Activated CD4-positive, alpha-beta T cell treated with anti-CD3 and anti-CD28 coated beads, Interleukin-2, amount 10 ng/mL, durations not matched to agents 7 days and 5 days (primary cell): ENCODE measurements around the gene OPA1. TPM values are rescaled to one million over a fixed set of nuclear protein-coding genes. Genes with fewer than 3 reads are reported as not detected.

Experiments
- CTCF ChIA-PET: fragments of 350-600 bp; sonication (Branson Sonifier 250); formaldehyde crosslinking; loops from one replicate; lab custom pipeline; 2021; ENCODE audit warnings: antibody characterized with exemption; lab: Charles Lee
- POLR2A ChIA-PET: fragments of 350-600 bp; sonication (Branson Sonifier 250); formaldehyde crosslinking; loops from one replicate; lab custom pipeline; 2021; ENCODE audit warnings: antibody characterized with exemption; lab: Charles Lee
- DNase-seq: peaks from one replicate; pipeline ENCODE4 v3.0.0-alpha.2; 2020
- H3K27ac Mint-ChIP-seq: one replicate; pipeline ENCODE4 v1.8.0; 2021; ENCODE audit warnings: mild to moderate bottlenecking, moderate library complexity, mixed read lengths
- H3K27me3 Mint-ChIP-seq: one replicate; pipeline ENCODE4 v1.8.0; 2021; ENCODE audit warnings: mixed read lengths
- H3K36me3 Mint-ChIP-seq: one replicate; pipeline ENCODE4 v1.8.0; 2021; ENCODE audit warnings: low read depth, mixed read lengths
- H3K4me1 Mint-ChIP-seq: one replicate; pipeline ENCODE4 v1.8.0; 2021; ENCODE audit warnings: mixed read lengths
- H3K4me3 Mint-ChIP-seq: one replicate; pipeline ENCODE4 v1.8.0; 2021; ENCODE audit warnings: mild to moderate bottlenecking, moderate library complexity, mixed read lengths
- H3K9me3 Mint-ChIP-seq: one replicate; pipeline ENCODE4 v1.8.0; 2021; ENCODE audit warnings: mixed read lengths
- total RNA-seq, 2 experiments: library from RNA; stranded (reverse); gene quantifications; one replicate each; pipeline ENCODE4 v1.2.3, GENCODE V29; 2021

Gene OPA1
- total RNA-seq: 10 to 100 TPM; 58.8 to 62.7 TPM

GRCh38 chr3:193592841-193593667 is at the start of gene OPA1:
OPA1 (plus strand) TSS chr3:193593208; CDS start chr3:193593378, 170 bp downstream.
- Mint-ChIP-seq H3K4me3 (peak within 1 kb of the TSS; percentile 90), H3K9me3 (no peaks in the 10 kb centered on the region), H3K4me1 (peaks cover 46% of the 10 kb centered on the region), H3K27me3 (no peaks in the 10 kb centered on the region), H3K36me3 (peaks cover 19% of the 10 kb centered on the region), H3K27ac (peak within 1 kb of the TSS; percentile 97)
- ChIA-PET POLR2A (no interaction called here), CTCF (interaction anchor here (0.7 kb wide), 1 partner anchor 11 kb away, joined by 3 read pairs; no protein-coding TSS in a partner anchor)
- peak; percentile 93 for DNase-seq

DNA sequence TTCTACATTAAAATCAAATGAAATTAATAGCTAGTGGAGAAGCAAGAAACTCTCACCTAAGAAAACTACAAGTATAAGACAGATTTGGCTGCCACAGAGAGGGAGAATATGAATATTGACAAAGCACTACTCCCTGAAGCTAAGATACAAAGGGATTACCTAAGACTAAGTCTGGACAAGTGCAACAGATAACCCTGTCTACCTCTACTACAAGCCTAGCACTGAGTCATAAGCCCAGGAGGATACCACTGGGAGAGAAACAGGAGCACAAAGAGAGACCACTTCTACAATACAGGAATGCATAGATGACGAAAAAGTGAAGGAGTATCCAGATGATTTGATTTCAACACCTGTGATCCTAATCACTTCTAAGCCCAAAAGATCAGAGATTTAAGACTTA is 48.7 kb upstream of the OPA1 start:
- H3K27ac Mint-ChIP-seq: no peak overlapping the region
- H3K36me3 Mint-ChIP-seq: no peaks in the 10 kb centered on the region
- H3K4me1 Mint-ChIP-seq: no peaks in the 10 kb centered on the region
- POLR2A ChIA-PET: no interaction called here
- CTCF ChIA-PET: no interaction called here
- peaks cover 10% of the 10 kb centered on the region for H3K9me3 Mint-ChIP-seq
- H3K4me3 Mint-ChIP-seq: no peak overlapping the region
- no peak for DNase-seq
- peaks cover 4% of the 10 kb centered on the region for H3K27me3 Mint-ChIP-seq

DNA sequence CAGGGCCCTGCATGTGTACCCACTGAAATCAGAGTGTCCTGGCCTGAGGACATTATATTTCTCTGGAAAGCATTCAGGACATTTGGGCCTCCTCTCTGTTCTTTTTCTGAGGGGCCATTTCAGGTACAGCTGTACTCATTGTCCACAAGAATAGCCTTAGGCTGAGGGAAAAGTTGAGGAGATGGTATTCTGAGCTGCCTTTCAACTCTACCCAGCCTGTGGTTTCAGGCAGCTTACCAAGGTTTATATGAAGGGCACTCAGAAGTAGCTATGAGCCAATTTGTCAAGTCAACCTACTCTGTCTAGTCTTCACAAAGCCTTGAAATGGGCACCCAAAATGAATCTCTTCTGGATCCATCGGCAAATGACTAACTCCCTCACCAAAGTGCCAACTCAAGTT is 47.7 kb upstream of the OPA1 start:
- peaks cover 4% of the 10 kb centered on the region for H3K27me3 Mint-ChIP-seq
- no peak for DNase-seq
- ChIA-PET POLR2A (no interaction called here), CTCF (no interaction called here)
- no peaks in the 10 kb centered on the region for H3K4me1 Mint-ChIP-seq
- peaks cover 10% of the 10 kb centered on the region for H3K9me3 Mint-ChIP-seq
- no peak overlapping the region for H3K4me3 Mint-ChIP-seq
- H3K27ac Mint-ChIP-seq: no peak overlapping the region
- no peaks in the 10 kb centered on the region for H3K36me3 Mint-ChIP-seq

DNA sequence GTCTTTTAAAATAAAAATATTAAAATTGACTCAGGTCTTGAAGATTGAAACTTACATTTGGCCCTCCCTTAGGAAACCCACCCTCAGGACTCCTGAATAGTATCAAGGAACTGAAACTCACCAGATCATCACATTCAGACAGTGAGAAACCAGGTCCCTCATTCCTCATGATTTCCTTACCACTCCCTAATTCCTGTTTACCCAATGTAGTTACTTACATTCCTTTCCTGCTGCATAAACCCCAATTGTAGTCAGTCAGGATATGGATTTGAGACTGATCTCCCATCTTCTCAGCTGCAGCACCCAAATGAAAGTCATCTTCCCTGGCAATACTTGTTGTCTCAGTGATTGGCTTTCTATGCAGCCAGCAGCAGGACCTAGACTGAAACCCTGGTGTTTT is 46.9 kb upstream of the OPA1 start:
- H3K27ac Mint-ChIP-seq: no peak overlapping the region
- POLR2A ChIA-PET: no interaction called here
- CTCF ChIA-PET: no interaction called here
- H3K4me1 Mint-ChIP-seq: no peaks in the 10 kb centered on the region
- no peaks in the 10 kb centered on the region for H3K36me3 Mint-ChIP-seq
- no peak overlapping the region for H3K4me3 Mint-ChIP-seq
- DNase-seq: no peak
- peaks cover 4% of the 10 kb centered on the region for H3K27me3 Mint-ChIP-seq
- H3K9me3 Mint-ChIP-seq: peaks cover 10% of the 10 kb centered on the region

DNA sequence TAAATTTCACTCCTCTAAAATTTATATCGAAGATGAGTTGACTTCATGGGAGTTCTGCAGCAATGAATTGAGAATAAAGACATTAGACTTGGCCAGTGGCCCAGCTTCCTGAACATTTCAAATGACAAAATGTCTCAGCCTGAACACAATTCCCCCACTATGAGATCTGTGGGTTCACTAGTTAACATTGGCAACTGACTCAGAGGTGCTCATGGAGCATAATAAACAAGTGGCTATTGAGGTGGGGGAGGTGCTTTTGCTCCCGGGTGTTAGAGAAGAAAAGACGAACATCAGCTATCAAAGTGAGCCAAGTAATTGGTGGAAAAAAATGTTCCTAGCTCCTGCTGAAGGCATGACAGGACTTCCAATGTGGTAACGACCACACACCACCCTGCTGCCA is 44.6 kb upstream of the OPA1 start:
- ChIA-PET CTCF (interaction anchor here (0.5 kb wide), 1 partner anchor 78 kb away, joined by 3 read pairs; no protein-coding TSS in a partner anchor), POLR2A (no interaction called here)
- DNase-seq: no peak
- Mint-ChIP-seq H3K9me3 (peaks cover 10% of the 10 kb centered on the region), H3K36me3 (no peaks in the 10 kb centered on the region), H3K4me3 (no peak overlapping the region), H3K27me3 (peaks cover 2% of the 10 kb centered on the region), H3K27ac (no peak overlapping the region), H3K4me1 (no peaks in the 10 kb centered on the region)

- ChIA-PET CTCF (no interaction called here), POLR2A (no interaction called here)
- H3K4me3 Mint-ChIP-seq: no peak overlapping the region
- H3K4me1 Mint-ChIP-seq: no peaks in the 10 kb centered on the region
- no peak overlapping the region for H3K27ac Mint-ChIP-seq
- no peaks in the 10 kb centered on the region for H3K27me3 Mint-ChIP-seq
- H3K9me3 Mint-ChIP-seq: no peaks in the 10 kb centered on the region
- no peaks in the 10 kb centered on the region for H3K36me3 Mint-ChIP-seq
- DNase-seq: no peak
These were observed 40.1 kb upstream of the OPA1 start for GRCh38 chr3:193552923-193553322.

DNA sequence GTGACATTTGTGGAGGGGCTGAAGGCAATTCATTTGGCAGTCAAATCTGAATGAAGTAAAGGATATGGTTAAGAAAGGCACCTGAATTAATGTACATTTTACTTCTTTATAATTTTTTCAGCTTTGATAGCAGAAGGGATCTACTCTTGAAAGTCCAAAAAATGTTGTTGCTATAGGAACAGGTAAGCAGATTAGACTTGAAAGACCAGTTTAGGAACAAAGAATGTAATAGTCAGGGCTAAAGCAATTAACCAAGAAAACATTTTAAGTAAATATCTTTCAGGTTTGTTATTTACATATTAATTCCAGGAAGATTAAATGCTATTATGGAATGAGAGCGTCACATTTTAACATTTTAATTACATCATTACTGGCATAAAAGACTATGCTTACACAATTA is 39.4 kb upstream of the OPA1 start:
- Mint-ChIP-seq H3K4me1 (no peaks in the 10 kb centered on the region), H3K27me3 (no peaks in the 10 kb centered on the region), H3K27ac (no peak overlapping the region), H3K36me3 (no peaks in the 10 kb centered on the region), H3K4me3 (no peak overlapping the region), H3K9me3 (no peaks in the 10 kb centered on the region)
- CTCF ChIA-PET: no interaction called here
- POLR2A ChIA-PET: no interaction called here
- no peak for DNase-seq

DNA sequence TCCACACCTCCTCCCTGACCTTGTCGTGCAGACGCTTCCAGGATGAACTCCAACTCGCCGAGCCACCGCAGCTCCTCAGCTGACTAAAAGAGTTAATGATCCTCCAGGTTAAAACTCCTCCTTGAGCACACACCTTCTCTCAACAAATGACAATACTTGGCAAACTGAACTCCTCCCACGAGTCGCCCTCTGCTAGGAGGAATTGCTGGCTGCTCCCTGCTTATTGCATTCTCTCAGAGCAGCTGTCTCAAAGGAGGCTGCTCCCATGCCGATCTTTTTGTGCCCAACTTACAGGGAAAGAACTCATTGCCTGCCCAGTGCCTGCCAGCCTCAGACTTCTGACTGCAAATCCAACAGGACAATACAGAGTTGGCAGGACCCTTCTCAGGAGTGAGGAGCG is 38.2 kb upstream of the OPA1 start, which contains the start of gene ATP13A4:
ATP13A4 (minus strand) TSS at position 85 of the 400 bp plus-strand sequence. CDS start 96 bp downstream, outside the sequence.
- POLR2A ChIA-PET: no interaction called here
- H3K9me3 Mint-ChIP-seq: no peaks in the 10 kb centered on the region
- H3K4me3 Mint-ChIP-seq: no peak within 1 kb of the TSS
- H3K4me1 Mint-ChIP-seq: no peaks in the 10 kb centered on the region
- H3K36me3 Mint-ChIP-seq: no peaks in the 10 kb centered on the region
- CTCF ChIA-PET: no interaction called here
- H3K27ac Mint-ChIP-seq: no peak within 1 kb of the TSS
- DNase-seq: no peak
- H3K27me3 Mint-ChIP-seq: no peaks in the 10 kb centered on the region

DNA sequence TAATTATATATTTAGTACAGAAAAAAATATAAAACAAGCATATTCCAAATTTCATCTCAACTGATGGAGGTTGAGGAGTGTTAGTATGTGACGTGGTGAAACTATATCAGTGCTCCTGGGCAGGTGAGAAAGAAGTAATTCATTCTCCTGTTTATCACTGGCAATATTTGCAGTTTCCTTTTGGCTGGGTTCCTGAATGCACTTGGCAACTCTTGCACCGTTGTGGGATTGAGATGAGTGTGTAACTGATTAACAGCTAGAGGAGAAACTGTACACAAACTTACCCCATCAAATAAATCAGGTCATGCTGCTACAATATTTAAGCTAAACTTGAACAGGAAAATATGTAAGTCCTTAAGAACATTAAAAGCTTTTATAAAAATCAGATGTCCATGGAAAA is 36.2 kb upstream of the OPA1 start:
- Mint-ChIP-seq H3K36me3 (no peaks in the 10 kb centered on the region), H3K4me3 (no peak overlapping the region), H3K27me3 (no peaks in the 10 kb centered on the region), H3K4me1 (no peaks in the 10 kb centered on the region), H3K9me3 (no peaks in the 10 kb centered on the region), H3K27ac (no peak overlapping the region)
- DNase-seq: no peak
- CTCF ChIA-PET: no interaction called here
- POLR2A ChIA-PET: no interaction called here

- Mint-ChIP-seq H3K36me3 (no peaks in the 10 kb centered on the region), H3K9me3 (no peaks in the 10 kb centered on the region), H3K27me3 (no peaks in the 10 kb centered on the region), H3K27ac (no peak overlapping the region), H3K4me3 (no peak overlapping the region), H3K4me1 (no peaks in the 10 kb centered on the region)
- ChIA-PET POLR2A (no interaction called here), CTCF (interaction anchor here (1.3 kb wide), 1 partner anchor 27 kb away, joined by 3 read pairs; no protein-coding TSS in a partner anchor)
- no peak for DNase-seq
These were observed 33.9 kb upstream of the OPA1 start for GRCh38 chr3:193559100-193559499.

DNA sequence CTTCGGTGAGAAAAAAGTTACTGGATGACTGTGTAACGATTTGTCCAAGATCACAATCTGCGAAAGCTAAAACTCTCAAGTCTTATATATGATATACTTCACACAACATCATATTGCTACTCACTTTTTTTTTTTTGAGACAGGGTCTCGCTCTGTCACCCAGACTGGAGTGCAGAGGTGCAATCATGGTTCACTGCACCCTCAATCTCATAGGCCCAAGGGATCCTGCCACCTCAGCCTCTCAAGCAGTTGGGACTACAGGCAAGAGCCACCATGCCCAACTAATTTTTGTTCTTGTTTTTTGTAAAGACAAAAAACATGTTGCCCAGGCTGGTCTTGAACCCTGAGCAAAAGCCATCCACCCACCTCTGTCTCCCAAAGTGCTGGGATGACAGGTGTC is 32.9 kb upstream of the OPA1 start:
- no peaks in the 10 kb centered on the region for H3K27me3 Mint-ChIP-seq
- H3K4me3 Mint-ChIP-seq: no peak overlapping the region
- H3K27ac Mint-ChIP-seq: no peak overlapping the region
- no peak for DNase-seq
- ChIA-PET POLR2A (no interaction called here), CTCF (interaction anchor here (1.3 kb wide), 1 partner anchor 26 kb away, joined by 3 read pairs; no protein-coding TSS in a partner anchor)
- no peaks in the 10 kb centered on the region for H3K4me1 Mint-ChIP-seq
- H3K36me3 Mint-ChIP-seq: no peaks in the 10 kb centered on the region
- H3K9me3 Mint-ChIP-seq: no peaks in the 10 kb centered on the region

DNA sequence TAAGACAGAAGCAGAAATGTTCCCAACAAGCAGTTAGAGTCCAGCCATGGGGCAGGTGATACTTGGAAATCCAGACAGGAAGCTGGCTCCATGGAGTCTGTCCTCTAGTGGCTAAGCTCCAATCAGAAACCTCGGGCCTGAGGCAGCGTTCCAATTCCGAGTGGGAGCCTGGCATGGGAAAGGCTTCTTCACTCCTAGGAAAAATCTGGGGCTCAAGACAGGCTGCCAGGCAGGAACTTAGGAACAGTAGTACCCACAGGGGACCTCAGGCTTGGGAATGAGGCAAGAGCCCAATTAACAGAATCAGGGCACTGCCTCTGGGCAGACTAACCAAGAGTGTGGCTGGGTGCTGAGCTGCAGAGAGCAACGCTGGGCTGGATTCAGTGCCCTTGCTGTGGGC is 32.1 kb upstream of the OPA1 start:
- CTCF ChIA-PET: no interaction called here
- Mint-ChIP-seq H3K4me1 (no peaks in the 10 kb centered on the region), H3K27ac (no peak overlapping the region), H3K27me3 (no peaks in the 10 kb centered on the region), H3K36me3 (no peaks in the 10 kb centered on the region), H3K9me3 (no peaks in the 10 kb centered on the region), H3K4me3 (no peak overlapping the region)
- no peak for DNase-seq
- POLR2A ChIA-PET: no interaction called here

DNA sequence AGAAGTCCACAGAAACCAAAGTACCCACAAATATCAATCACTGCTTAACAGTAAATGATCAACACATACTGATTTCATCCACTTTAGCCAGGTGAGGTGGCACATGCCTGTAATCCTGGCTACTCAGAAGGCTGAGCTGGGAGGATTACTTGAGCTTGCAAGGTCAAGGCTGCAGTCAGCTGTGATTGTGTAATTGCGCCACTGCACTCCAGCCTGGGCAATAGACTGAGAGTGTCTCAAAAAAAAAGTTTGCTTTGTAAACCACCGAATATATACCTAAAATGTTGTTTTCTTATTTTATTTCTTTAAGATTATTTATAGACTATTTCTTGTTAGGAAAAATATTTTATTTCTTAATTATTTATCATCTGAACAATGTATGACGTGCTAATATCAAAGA is 29.6 kb upstream of the OPA1 start:
- ChIA-PET CTCF (interaction anchor here (1.2 kb wide), 1 partner anchor 9 kb away, joined by 3 read pairs; no protein-coding TSS in a partner anchor), POLR2A (no interaction called here)
- DNase-seq: no peak
- H3K36me3 Mint-ChIP-seq: no peaks in the 10 kb centered on the region
- no peak overlapping the region for H3K27ac Mint-ChIP-seq
- H3K4me3 Mint-ChIP-seq: no peak overlapping the region
- H3K9me3 Mint-ChIP-seq: no peaks in the 10 kb centered on the region
- H3K4me1 Mint-ChIP-seq: no peaks in the 10 kb centered on the region
- no peaks in the 10 kb centered on the region for H3K27me3 Mint-ChIP-seq
